ENCODE measurements around the gene KIF20A. TPM values are rescaled to one million over a fixed set of nuclear protein-coding genes. Genes with fewer than 3 reads are reported as not detected.
"Not testable (repeated sequence)": the region's sequence is repeated elsewhere in the genome, so short reads cannot be mapped to it uniquely, and the experiment has no call there.

Gene KIF20A
- total and polyA plus RNA-seq, 9 donors: 0.10 to 3.1 (median 0.43) TPM; not detected in 2

GRCh38 chr5:138149530-138149929 lies 29.4 kb upstream of the KIF20A start:
- Histone ChIP-seq H3K4me3 (no peak overlapping the region), H3K4me1 (ENCODE audit: insufficient read depth) (no peaks in the 10 kb centered on the region), H3K9me3 (no peaks in the 10 kb centered on the region), H3K36me3 (no peaks in the 10 kb centered on the region), H3K27ac (no peak overlapping the region), H3K27me3 (no peaks in the 10 kb centered on the region)
- TF ChIP-seq EP300 (IDR thresholded peaks at IDR 0.05) (no peak), POLR2A (IDR thresholded peaks at IDR 0.05) (no peak)
- no peak for DNase-seq
- WGBS, 3 donors: 45 to 50% (median 47%) methylated on average over 3 of the region's 3 CpGs
- intact Hi-C loops (cut with DNase I): no loop called here

DNA sequence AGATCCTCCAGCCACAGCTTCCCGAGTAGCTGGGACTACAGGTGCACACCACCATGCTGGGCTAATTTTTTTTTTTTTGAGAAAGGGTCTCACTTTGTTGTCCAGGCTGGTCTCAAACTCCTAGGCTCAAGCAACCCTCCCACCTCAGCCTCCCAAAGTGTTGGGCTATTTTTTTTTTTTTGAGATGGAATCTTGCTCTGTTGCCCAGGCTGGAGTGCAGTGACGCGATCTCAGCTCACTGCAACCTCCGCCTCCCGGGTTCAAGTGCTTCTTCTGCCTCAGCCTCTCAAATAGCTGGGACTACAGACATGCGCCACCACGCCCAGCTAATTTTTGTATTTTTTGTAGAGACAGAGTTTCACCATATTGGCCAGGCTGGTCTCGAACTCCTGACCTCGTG lies 22.9 kb upstream of the KIF20A start:
- 96 to 97% (median 96%) methylated on average over 9 of the region's 9 CpGs for WGBS, 3 donors
- H3K4me1 ChIP-seq (ENCODE audit: insufficient read depth); H3K4me3 ChIP-seq; DNase-seq; H3K27ac ChIP-seq; intact Hi-C loops (cut with DNase I); H3K27me3 ChIP-seq; H3K36me3 ChIP-seq; H3K9me3 ChIP-seq: not testable (repeated sequence)

- no peaks in the 10 kb centered on the region for H3K36me3 ChIP-seq
- H3K9me3 ChIP-seq: no peaks in the 10 kb centered on the region
- TF ChIP-seq, protein P1, sequence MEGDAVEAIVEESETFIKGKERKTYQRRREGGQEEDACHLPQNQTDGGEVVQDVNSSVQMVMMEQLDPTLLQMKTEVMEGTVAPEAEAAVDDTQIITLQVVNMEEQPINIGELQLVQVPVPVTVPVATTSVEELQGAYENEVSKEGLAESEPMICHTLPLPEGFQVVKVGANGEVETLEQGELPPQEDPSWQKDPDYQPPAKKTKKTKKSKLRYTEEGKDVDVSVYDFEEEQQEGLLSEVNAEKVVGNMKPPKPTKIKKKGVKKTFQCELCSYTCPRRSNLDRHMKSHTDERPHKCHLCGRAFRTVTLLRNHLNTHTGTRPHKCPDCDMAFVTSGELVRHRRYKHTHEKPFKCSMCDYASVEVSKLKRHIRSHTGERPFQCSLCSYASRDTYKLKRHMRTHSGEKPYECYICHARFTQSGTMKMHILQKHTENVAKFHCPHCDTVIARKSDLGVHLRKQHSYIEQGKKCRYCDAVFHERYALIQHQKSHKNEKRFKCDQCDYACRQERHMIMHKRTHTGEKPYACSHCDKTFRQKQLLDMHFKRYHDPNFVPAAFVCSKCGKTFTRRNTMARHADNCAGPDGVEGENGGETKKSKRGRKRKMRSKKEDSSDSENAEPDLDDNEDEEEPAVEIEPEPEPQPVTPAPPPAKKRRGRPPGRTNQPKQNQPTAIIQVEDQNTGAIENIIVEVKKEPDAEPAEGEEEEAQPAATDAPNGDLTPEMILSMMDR (IDR thresholded peaks at IDR 0.05): no peak
- TF ChIP-seq EP300 (IDR thresholded peaks at IDR 0.05) (no peak), POLR2A (IDR thresholded peaks at IDR 0.05) (no peak)
- H3K27me3 ChIP-seq: no peaks in the 10 kb centered on the region
- no peak overlapping the region for H3K4me3 ChIP-seq
- no peak for DNase-seq
- H3K27ac ChIP-seq: no peak overlapping the region
- WGBS, 3 donors: 63 to 76% (median 70%) methylated on average over 1 of the region's 1 CpG
- intact Hi-C loops (cut with DNase I): no loop called here
- no peaks in the 10 kb centered on the region for H3K4me1 ChIP-seq (ENCODE audit: insufficient read depth)
Observed at GRCh38 chr5:138157626-138158025, 21.3 kb upstream of the KIF20A start.

DNA sequence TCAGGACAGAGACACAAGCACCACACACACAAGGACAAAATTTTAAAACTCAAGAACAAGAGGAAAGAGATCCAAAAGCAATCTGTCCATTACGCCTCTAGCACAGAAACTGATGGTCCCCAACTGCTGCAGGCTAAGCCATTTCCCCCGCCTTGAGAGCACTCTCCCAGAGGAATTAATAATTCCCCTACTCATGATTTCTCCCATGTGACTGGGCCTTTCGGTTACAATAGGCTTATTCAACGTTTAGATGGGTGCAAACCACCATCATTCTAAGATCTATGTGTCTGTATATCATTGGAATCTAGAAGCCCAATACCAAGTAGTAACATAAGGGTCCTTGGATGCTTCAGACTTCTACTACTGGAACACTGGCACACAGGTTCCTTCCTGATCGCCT lies 19.2 kb upstream of the KIF20A start:
- DNase-seq: no peak
- Histone ChIP-seq H3K27ac (no peak overlapping the region), H3K4me3 (no peak overlapping the region), H3K4me1 (ENCODE audit: insufficient read depth) (no peaks in the 10 kb centered on the region), H3K36me3 (no peaks in the 10 kb centered on the region), H3K9me3 (no peaks in the 10 kb centered on the region), H3K27me3 (no peaks in the 10 kb centered on the region)
- intact Hi-C loops (cut with DNase I): no loop called here
- 88 to 90% (median 89%) methylated on average over 5 of the region's 5 CpGs for WGBS, 3 donors
- TF ChIP-seq, protein P1 (IDR thresholded peaks at IDR 0.05): no peak
- TF ChIP-seq POLR2A (IDR thresholded peaks at IDR 0.05): no peak
- TF ChIP-seq EP300 (IDR thresholded peaks at IDR 0.05): no peak

GRCh38 chr5:138160706-138161105 lies 18.2 kb upstream of the KIF20A start:
- WGBS, 3 donors: 84 to 89% (median 87%) methylated on average over 4 of the region's 4 CpGs
- Histone ChIP-seq H3K4me1 (ENCODE audit: insufficient read depth) (no peaks in the 10 kb centered on the region), H3K36me3 (no peaks in the 10 kb centered on the region), H3K9me3 (no peaks in the 10 kb centered on the region), H3K27ac (no peak overlapping the region), H3K27me3 (no peaks in the 10 kb centered on the region), H3K4me3 (no peak overlapping the region)
- intact Hi-C loops (cut with DNase I): no loop called here
- no peak for DNase-seq
- TF ChIP-seq, protein P1 (IDR thresholded peaks at IDR 0.05): no peak
- TF ChIP-seq EP300 (IDR thresholded peaks at IDR 0.05) (no peak), POLR2A (IDR thresholded peaks at IDR 0.05) (no peak)

- intact Hi-C loops (cut with DNase I): no loop called here
- Histone ChIP-seq H3K4me1 (ENCODE audit: insufficient read depth) (no peaks in the 10 kb centered on the region), H3K36me3 (no peaks in the 10 kb centered on the region), H3K27ac (no peak overlapping the region), H3K4me3 (no peak overlapping the region), H3K9me3 (no peaks in the 10 kb centered on the region), H3K27me3 (no peaks in the 10 kb centered on the region)
- TF ChIP-seq, protein P1 (IDR thresholded peaks at IDR 0.05): no peak
- TF ChIP-seq POLR2A (IDR thresholded peaks at IDR 0.05) (no peak), EP300 (IDR thresholded peaks at IDR 0.05) (no peak)
- DNase-seq: no peak
Observed at GRCh38 chr5:138163721-138164120, 15.2 kb upstream of the KIF20A start.

Data from ovary (tissue), 9 donors.